Activated CD4-positive, CD25-positive, alpha-beta regulatory T cell treated with anti-CD3 and anti-CD28 coated beads, Interleukin-2, amount 50 U/mL, for 16 hours (primary cell): ENCODE data around the gene NFILZ.

Source experiments
- DNase-seq: peaks from one replicate; pipeline ENCODE4 v3.0.0-alpha.2; 2020; ENCODE audit warnings: low read depth, low spot score

NFILZ gene

GRCh38 chr19:8641908-8642547, 11.6 kb downstream of the NFILZ start:
- DNase-seq: no peak

GRCh38 chr19:8642561-8642960, 12.1 kb downstream of the NFILZ start:
- DNase-seq: no peak

GRCh38 chr19:8643860-8644653, 13.6 kb downstream of the NFILZ start:
- no peak for DNase-seq

- DNase-seq: no peak
Measured at GRCh38 chr19:8648240-8648639, 17.8 kb downstream of the NFILZ start.

- DNase-seq: peak; percentile 42
Measured at GRCh38 chr19:8654591-8655339, 24.3 kb downstream of the NFILZ start.

GRCh38 chr19:8655340-8655709, 24.9 kb downstream of the NFILZ start:
- DNase-seq: no peak

- no peak for DNase-seq
Measured at GRCh38 chr19:8657869-8658268, 27.4 kb downstream of the NFILZ start.

- no peak for DNase-seq
Measured at GRCh38 chr19:8659905-8660304, 29.5 kb downstream of the NFILZ start.

GRCh38 chr19:8662263-8662662, 31.8 kb downstream of the NFILZ start:
- no peak for DNase-seq

GRCh38 chr19:8663920-8664670, 33.7 kb downstream of the NFILZ start:
- DNase-seq: no peak

- DNase-seq: no peak
Measured at GRCh38 chr19:8664671-8665057, 34.2 kb downstream of the NFILZ start.

- DNase-seq: no peak
Measured at GRCh38 chr19:8665468-8666213, 35.2 kb downstream of the NFILZ start.

GRCh38 chr19:8666814-8667405, 36.5 kb downstream of the NFILZ start:
- no peak for DNase-seq

GRCh38 chr19:8673276-8673891, 43.0 kb downstream of the NFILZ start:
- no peak for DNase-seq

- no peak for DNase-seq
Measured at GRCh38 chr19:8675066-8675465, 44.6 kb downstream of the NFILZ start.

- no peak for DNase-seq
Measured at GRCh38 chr19:8678244-8678807, 47.9 kb downstream of the NFILZ start.
